Activated CD4-positive, alpha-beta T cell treated with anti-CD3 and anti-CD28 coated beads for 48 hours (primary cell): ENCODE data around the gene ZNF280B.
"Not testable (repeated sequence)": the region's sequence is repeated elsewhere in the genome, so short reads cannot be mapped to it uniquely, and the experiment has no call there.

Experiments used
- DNase-seq: peaks from one replicate; pipeline ENCODE4 v3.0.0-alpha.2; 2020

The ZNF280B gene

DNA sequence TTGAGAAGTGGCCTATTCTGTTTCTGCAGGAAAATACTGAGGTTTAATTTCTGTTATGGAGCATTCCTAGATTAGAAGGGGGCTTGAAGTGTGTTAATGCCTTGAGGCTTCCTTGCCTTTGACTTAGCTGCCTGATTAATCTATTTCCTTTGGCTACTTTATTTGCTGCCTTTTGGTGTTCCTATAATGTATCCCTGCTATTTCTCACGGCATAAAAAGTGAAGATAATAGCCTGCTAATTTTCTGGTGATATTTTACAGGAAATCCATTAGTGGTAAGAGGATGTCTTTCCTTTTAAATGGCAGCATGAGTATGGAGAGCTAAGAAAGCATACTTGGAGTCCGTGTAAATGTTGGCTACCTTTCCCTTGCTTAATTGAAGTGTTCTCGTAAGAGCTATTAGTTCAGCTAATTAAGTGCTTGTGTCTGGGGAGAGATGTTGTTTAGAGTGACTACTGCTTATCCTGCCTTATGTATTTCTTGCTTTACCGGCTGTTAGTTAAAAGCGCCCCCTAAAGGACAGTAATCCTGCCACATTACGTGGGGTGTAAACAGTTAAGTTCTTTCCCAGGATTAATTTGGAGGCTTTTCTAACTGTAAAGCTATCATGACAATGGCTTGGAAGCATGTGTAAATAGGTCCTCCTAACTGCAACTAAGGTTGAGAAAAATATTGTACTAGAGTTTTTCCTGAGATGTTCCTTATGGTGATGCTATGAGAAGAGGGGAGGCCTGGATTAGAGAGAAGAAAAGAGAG lies 45.6 kb downstream of the ZNF280B start:
- DNase-seq, result no peak

DNA sequence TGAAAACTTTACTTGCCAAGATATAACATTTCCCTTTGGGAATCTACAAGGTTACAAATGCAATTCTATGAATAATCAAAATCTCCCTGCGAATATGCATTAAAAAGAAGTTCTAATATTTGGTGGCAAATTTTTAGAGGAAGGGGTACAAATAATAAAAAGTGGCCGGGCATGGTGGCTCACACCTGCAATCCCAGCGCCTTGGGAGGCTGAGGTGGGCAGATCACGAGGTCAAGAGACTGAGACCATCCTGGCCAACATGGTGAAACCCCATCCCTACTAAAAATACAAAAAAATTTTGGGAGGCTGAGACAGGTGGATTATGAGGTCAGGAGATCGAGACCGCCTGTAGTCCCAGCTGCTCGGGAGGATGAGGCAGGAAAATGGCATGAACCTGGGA lies 47.0 kb downstream of the ZNF280B start:
- DNase-seq, result no peak

GRCh38 chr22:22461111-22461510 lies 47.4 kb downstream of the ZNF280B start:
- DNase-seq, result no peak

- DNase-seq, result no peak
Measured at GRCh38 chr22:22460635-22461034, 47.9 kb downstream of the ZNF280B start.

DNA sequence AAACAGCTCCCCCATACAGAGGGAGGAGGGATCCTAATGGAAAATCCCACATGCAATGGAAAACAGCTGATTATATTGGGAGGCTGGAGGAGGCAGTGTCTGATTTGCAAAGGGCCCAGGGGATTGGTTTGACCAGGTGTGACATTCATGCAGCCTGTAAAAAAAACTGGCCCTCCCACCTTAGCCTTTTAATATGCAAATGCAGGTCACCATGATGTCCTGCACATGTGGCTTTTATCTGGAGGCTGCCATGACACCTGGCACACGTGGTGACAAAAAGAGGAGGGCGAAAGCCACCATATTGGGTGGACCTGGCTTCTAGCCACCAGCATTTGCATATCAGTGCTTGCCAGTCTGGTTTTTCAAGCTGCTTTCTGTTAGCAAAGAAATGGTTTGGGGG lies 48.5 kb downstream of the ZNF280B start:
- DNase-seq, result no peak

DNA sequence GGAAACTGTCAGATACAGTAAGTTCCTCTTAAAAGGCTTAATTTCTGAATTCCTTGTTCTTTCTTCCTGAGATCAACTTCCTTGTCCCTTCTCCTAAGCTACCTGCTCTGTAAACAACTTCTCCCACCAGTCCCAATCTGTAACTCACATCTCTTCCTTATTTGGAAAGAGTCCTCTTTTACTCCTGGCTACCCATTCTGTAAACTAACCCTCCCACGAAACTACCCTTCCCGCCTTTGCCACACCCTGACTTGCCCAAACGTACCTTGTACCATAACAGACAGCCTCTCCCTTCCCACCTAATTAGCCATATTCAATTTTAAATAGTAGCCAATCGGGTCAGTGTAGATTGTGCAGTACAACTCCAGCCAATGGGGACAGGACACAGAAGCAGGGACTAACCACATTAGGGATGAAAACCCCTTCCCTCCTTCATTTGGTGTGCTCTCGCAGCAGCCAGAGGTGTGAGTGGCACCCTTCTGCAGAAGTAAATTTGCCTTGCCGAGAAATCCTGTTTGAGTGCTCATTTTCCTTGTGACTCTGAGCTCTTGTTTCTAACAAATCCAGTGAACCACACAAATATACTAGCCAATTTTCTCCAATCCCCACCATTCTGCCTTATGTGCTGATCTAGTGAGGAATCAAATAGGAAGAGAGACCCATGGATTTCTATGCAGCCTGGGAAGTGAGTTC lies 49.5 kb downstream of the ZNF280B start:
- no peak for DNase-seq

DNA sequence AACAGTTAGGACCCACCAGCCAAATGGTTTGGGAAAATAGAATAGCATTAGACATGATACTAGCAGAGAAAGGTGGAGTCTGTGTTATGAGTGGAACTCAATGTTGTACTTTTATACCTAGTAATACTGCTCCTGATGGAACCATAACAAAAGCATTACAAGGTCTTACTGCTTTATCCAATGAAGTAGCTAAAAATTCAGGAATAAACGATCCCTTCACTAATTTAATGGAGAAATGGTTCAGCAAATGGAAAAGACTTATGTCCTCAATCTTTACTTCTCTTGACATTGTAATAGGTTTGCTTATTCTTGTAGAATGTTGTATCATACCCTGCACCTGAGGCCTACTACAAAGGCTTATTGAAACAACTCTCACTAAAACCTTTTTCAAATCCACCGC lies 50.2 kb downstream of the ZNF280B start:
- no peak for DNase-seq

DNA sequence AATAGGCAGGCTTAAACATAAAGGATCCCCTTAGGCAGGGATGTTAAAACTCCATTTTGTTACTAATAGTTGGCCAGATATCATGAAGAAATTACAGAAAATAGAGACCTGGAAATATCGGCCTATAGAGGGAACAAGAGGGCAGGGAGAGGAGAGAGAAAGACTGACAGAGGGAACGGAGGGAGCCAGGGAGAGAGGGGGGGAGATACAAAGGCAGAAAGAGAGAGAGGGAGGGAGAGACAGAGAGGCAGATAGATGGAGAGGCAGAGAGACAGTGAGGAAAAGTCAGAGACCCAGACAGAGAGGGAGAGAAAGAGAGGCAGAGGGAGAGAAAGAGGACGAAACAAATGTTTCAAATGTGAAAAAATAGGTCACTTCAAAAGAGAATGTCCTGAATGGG lies 53.5 kb downstream of the ZNF280B start:
- no peak for DNase-seq

DNA sequence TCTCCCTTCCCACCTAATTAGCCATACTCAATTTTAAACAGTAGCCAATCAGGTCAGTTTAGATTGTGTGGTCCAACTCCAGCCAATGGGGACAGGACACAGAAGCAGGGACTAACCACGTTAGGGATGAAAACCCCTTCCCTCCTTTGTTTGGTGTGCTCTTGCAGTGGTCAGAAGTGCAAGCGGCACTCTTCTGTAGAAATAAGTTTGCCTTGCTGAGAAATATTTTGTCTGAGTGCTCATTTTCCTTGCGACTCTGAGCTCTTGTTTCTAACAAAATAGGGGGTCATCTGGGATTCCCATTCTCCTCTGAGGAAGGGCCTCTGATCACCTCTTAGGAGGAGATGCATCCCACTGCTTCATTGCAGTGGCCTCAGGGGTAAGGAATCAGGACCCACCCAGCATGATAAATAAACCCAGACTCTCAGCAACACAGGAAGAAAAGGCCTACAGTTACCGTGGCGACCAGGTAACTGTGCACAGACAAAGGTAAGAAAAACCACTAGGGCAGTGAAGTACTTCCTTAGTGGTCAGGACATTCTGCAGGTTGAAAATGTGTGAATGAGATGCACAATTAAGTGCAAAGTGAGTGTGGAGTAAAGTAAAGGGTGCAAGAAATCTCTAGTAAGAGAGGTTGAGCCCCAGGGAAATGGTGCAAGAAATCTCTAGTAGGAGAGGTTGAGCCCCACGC lies 55.4 kb downstream of the ZNF280B start:
- DNase-seq, result no peak

DNA sequence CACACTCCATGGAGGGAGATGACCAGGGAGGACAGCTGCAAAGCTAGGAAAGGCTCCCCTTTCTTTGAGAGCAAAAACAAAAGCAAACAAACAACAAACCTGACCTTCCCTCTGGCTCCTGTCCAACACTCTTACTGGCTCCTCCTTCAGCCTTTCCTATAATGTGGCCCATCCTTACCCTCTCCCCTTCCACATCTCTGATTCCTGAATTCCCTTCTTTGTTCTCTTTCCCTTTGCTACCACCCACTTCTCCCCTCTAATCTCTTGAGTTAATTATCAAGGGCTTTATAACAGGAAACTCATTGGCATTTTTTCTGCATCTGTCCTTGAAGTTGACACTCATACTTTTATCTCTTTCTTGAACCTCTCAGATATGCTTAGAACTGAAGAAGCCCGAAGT lies 56.3 kb downstream of the ZNF280B start:
- DNase-seq, result no peak

DNA sequence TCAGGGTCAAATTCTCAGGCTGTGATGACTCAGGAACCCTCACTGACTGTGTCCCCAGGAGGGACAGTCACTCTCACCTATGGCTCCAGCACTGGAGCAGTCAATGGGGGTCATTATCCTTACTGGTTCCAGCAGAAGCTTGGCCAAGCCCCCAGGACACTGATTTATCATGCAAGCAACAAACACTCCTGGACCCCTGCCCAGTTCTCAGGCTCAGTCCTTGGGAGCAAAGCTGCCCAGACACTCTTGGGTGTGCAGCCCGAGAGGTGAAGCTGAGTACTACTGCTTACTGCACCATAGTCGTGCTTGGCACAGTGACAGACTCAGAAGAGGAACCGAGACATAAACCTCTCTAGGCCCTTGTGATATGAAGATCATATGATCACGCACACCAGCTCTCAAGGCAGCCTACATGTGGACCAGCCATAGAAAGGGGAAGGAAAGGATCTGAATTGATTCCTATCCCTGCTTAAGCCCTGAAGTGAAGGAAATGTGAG lies 58.2 kb downstream of the ZNF280B start:
- no peak for DNase-seq

DNA sequence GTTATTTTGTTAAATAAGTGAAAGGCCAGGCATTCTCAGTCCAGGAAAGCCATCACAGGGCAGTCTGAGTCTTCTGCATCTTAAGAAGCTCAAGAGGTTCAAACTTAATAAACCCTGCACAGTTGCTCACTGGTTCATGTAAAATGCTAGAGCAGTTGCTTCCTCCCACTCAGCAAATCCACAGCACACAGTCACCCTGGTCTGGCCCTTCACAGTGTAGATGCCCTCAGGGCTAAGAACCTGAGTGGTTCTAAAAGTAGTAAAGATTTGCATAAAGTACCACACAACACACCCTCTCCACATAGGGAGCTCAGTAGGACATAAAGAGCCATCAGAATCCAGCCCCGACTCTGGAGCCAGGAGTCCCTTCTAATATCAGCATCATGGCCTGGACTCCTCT lies 58.7 kb downstream of the ZNF280B start:
- DNase-seq, result no peak

GRCh38 chr22:22446517-22446916 lies 62.0 kb downstream of the ZNF280B start:
- no peak for DNase-seq

DNA sequence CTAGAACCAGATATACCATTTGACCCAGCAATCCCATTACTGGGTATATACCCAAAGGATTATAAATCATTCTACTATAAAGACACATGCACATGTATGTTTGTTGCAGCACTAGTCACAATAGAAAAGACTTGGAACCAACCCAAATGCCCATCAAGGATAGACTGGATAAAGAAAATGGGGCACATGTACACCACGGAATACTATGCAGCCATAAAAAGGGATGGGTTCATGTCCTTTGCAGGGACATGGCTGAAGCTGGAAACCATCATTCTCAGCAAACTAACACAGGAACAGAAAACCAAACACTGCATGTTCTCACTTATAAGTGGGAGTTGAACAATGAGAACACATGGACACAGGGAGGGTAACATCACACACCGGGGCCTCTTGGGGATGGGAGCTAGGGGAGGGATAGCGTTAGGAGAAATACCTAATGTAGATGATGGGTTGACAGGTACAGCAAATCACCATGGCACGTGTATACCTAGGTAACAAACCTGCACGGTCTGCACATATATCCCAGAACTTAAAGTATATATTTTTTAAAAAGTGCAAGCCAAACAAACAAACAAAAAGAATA lies 64.4 kb downstream of the ZNF280B start:
- not testable (repeated sequence) for DNase-seq

DNA sequence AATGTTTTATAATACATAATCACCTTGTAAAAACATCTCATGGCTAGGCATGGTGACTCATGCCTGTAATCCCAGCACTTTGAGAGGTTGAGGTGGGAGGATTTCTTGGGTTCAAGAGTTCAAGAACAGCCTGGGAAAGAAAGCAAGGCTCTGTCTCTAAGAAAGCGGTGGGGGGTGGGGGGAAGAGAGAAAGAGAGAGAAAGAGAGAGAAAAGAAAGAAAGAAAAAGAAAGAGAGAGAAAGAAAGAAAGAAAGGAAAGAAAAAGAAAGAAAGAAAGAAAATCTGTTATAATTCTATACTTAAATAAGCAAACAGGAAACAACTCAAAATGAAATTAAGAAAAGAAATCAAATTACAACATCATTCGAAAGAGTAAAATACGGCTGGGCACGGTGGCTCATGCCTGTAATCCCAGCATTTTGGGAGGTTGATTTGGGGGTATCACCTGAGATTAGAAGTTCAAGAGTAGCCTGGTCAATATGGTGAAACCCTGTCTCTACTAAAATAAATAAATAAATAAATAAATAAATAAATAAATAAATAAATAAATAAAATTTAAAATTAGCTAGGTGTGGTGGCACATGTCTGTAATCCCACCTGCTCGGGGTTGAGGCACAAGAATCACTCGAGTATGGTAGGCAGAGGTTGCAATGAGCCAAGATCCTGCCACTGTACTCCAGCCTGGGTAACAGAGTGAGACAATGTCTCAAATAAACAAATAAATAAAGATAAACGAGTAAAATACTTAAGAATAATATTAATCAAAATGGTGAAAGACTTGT lies 65.4 kb downstream of the ZNF280B start:
- no peak for DNase-seq

GRCh38 chr22:22441626-22442025 lies 66.9 kb downstream of the ZNF280B start:
- DNase-seq, result not testable (repeated sequence)

DNA sequence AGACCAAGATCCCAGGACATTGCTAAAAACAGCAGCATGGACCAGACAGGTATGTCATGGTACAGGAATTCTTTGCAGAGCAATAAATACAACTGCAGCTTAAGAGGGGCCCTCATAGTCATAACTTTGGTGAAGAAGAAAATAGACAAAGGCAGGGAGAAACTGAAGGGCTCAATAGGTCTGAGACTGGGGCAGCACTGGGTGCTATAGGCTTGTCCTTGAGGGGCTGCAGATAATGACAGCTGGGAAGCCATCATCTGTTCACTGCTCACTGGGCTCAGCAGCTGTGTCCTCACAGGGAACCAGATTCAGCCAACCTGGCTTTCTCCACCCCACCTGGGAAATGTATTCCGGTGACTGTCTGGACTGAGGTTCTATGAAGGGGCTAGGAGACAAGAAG lies 68.4 kb downstream of the ZNF280B start:
- DNase-seq, result no peak
